ENCODE measurements around the gene EZH2. TPM values are rescaled to one million over a fixed set of nuclear protein-coding genes. Genes with fewer than 3 reads are reported as not detected.

EZH2 gene
- total RNA-seq, 1 experiment from 2014 or later, result 48.1 TPM

GRCh38 chr7:148903504-148903903 lies 19.4 kb upstream of the EZH2 start:
- Mint-ChIP-seq H3K4me1 (ENCODE audit: insufficient read depth, unreplicated experiment) (peaks cover 6% of the 10 kb centered on the region), H3K9me3 (ENCODE audit: unreplicated experiment) (no peaks in the 10 kb centered on the region), H3K36me3 (ENCODE audit: insufficient read depth, unreplicated experiment) (no peaks in the 10 kb centered on the region), H3K4me3 (ENCODE audit: unreplicated experiment) (no peak overlapping the region), H3K27ac (ENCODE audit: low read depth, unreplicated experiment) (no peak overlapping the region), H3K27me3 (ENCODE audit: insufficient read depth, unreplicated experiment) (peaks cover 1% of the 10 kb centered on the region)
- intact Hi-C loops (cut with micrococcal nuclease), result no loop called here
- BruUV-seq (replicated peaks), result no TSS peak
- TF ChIP-seq, protein P1, sequence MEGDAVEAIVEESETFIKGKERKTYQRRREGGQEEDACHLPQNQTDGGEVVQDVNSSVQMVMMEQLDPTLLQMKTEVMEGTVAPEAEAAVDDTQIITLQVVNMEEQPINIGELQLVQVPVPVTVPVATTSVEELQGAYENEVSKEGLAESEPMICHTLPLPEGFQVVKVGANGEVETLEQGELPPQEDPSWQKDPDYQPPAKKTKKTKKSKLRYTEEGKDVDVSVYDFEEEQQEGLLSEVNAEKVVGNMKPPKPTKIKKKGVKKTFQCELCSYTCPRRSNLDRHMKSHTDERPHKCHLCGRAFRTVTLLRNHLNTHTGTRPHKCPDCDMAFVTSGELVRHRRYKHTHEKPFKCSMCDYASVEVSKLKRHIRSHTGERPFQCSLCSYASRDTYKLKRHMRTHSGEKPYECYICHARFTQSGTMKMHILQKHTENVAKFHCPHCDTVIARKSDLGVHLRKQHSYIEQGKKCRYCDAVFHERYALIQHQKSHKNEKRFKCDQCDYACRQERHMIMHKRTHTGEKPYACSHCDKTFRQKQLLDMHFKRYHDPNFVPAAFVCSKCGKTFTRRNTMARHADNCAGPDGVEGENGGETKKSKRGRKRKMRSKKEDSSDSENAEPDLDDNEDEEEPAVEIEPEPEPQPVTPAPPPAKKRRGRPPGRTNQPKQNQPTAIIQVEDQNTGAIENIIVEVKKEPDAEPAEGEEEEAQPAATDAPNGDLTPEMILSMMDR (IDR thresholded peaks at IDR 0.05; ENCODE audit: unreplicated experiment), result no peak
- DNase-seq (ENCODE audit: unreplicated experiment), result no peak
- CTCF ChIA-PET, result interaction anchor here (1.1 kb wide), 1 partner anchor 189 kb away, joined by 3 read pairs; no protein-coding TSS in a partner anchor
- POLR2A ChIA-PET, result interaction anchor here (0.9 kb wide), 1 partner anchor 9 kb away, joined by 3 read pairs; no protein-coding TSS in a partner anchor

- peaks cover 6% of the 10 kb centered on the region for H3K4me1 Mint-ChIP-seq (ENCODE audit: insufficient read depth, unreplicated experiment)
- POLR2A ChIA-PET, result interaction anchor here (0.7 to 1.9 kb wide), 4 partner anchors 18 to 218 kb away, joined by 3 to 6 read pairs (median 4); no protein-coding TSS in a partner anchor
- BruUV-seq (replicated peaks), result no TSS peak
- no peaks in the 10 kb centered on the region for H3K9me3 Mint-ChIP-seq (ENCODE audit: unreplicated experiment)
- no peak overlapping the region for H3K27ac Mint-ChIP-seq (ENCODE audit: low read depth, unreplicated experiment)
- H3K4me3 Mint-ChIP-seq (ENCODE audit: unreplicated experiment), result no peak overlapping the region
- H3K36me3 Mint-ChIP-seq (ENCODE audit: insufficient read depth, unreplicated experiment), result no peaks in the 10 kb centered on the region
- intact Hi-C loops (cut with micrococcal nuclease), result no loop called here
- CTCF ChIA-PET, result interaction anchor here (0.6 kb wide), 1 partner anchor 785 kb away, joined by 3 read pairs; no protein-coding TSS in a partner anchor
- H3K27me3 Mint-ChIP-seq (ENCODE audit: insufficient read depth, unreplicated experiment), result no peaks in the 10 kb centered on the region
- TF ChIP-seq, protein P1 (IDR thresholded peaks at IDR 0.05; ENCODE audit: unreplicated experiment), result no peak
- DNase-seq (ENCODE audit: unreplicated experiment), result peak; percentile 42
These were observed 17.1 kb upstream of the EZH2 start for GRCh38 chr7:148901178-148901577.

DNA sequence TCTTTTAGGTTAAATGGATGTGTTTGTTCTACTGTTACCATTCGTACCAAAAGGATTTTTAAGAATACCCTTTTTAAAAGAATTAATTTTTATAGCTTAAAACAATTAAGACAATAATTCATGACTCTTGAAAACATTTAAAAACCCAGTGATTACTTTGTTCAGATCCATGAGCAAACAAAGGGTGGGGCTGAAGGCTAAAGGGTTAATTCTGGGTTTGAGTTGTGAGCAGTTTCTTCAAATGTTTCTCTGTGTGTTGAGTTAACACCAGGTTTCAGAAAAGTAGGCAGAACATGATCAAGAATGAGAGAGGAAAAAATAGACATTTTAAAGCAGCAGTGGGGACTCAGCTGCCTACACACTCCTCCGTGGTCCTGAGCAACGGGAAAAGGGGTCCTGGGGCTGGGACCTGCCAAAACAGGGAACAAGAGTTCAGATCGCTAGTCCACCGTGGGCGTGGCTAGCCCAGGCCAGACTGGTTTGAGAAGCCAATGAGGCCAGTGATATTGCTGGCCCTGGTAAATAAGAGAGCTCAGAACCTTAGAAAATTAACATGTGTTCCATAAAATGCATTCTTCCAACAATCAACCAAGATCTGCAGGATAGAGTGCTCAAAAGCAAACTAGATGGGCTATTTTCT lies 14.9 kb upstream of the EZH2 start:
- H3K27ac Mint-ChIP-seq (ENCODE audit: low read depth, unreplicated experiment), result no peak overlapping the region
- ChIA-PET CTCF (interaction anchor here (1.0 to 1.9 kb wide), 3 partner anchors 15 to 44 kb away, joined by 3 to 5 read pairs (median 4); no protein-coding TSS in a partner anchor), POLR2A (interaction anchor here (0.7 kb wide), 1 partner anchor 39 kb away, joined by 3 read pairs; no protein-coding TSS in a partner anchor)
- no peak for DNase-seq (ENCODE audit: unreplicated experiment)
- H3K4me3 Mint-ChIP-seq (ENCODE audit: unreplicated experiment), result no peak overlapping the region
- no peaks in the 10 kb centered on the region for H3K36me3 Mint-ChIP-seq (ENCODE audit: insufficient read depth, unreplicated experiment)
- TF ChIP-seq, protein P1 (IDR thresholded peaks at IDR 0.05; ENCODE audit: unreplicated experiment), result no peak
- H3K27me3 Mint-ChIP-seq (ENCODE audit: insufficient read depth, unreplicated experiment), result no peaks in the 10 kb centered on the region
- no TSS peak for BruUV-seq (replicated peaks)
- intact Hi-C loops (cut with micrococcal nuclease), result no loop called here
- H3K9me3 Mint-ChIP-seq (ENCODE audit: unreplicated experiment), result no peaks in the 10 kb centered on the region
- H3K4me1 Mint-ChIP-seq (ENCODE audit: insufficient read depth, unreplicated experiment), result peaks cover 6% of the 10 kb centered on the region

DNA sequence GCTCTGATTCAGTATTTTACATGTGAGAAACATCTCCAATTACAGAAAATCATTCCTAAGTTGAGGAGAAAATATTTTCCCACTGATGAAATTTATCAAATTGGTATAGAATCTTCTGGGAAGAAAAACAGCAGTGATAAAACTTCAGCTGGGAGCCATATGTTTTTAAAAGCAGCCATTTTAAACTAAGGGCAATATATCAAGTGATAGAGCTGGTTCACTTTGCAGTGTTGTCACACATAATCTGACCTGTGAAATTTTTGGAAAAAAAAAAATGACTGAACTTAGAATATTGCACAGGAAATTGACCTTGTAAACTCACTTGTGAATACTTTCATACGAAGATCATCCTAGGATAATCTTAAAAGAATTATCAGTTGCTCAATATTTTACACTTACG lies 10.5 kb upstream of the EZH2 start:
- intact Hi-C loops (cut with micrococcal nuclease), result no loop called here
- Mint-ChIP-seq H3K4me1 (ENCODE audit: insufficient read depth, unreplicated experiment) (no peaks in the 10 kb centered on the region), H3K4me3 (ENCODE audit: unreplicated experiment) (no peak overlapping the region), H3K36me3 (ENCODE audit: insufficient read depth, unreplicated experiment) (no peaks in the 10 kb centered on the region), H3K9me3 (ENCODE audit: unreplicated experiment) (no peaks in the 10 kb centered on the region), H3K27me3 (ENCODE audit: insufficient read depth, unreplicated experiment) (no peaks in the 10 kb centered on the region), H3K27ac (ENCODE audit: low read depth, unreplicated experiment) (no peak overlapping the region)
- CTCF ChIA-PET, result interaction anchor here (0.6 to 1.1 kb wide), 3 partner anchors 25 to 1573 kb away, joined by 3 read pairs; no protein-coding TSS in a partner anchor
- TF ChIP-seq, protein P1 (IDR thresholded peaks at IDR 0.05; ENCODE audit: unreplicated experiment), result no peak
- POLR2A ChIA-PET, result interaction anchor here (1.5 kb wide), 1 partner anchor 45 kb away, joined by 3 read pairs; no protein-coding TSS in a partner anchor
- no peak for DNase-seq (ENCODE audit: unreplicated experiment)
- no TSS peak for BruUV-seq (replicated peaks)

Data from MCF 10A (cell line).